ENCODE data around the gene PTPRM. TPM values are rescaled to one million over a fixed set of nuclear protein-coding genes. Genes with fewer than 3 reads are reported as not detected.

Gene PTPRM
- polyA plus RNA-seq, 1 donor from 2014 or later: 126 TPM

DNA sequence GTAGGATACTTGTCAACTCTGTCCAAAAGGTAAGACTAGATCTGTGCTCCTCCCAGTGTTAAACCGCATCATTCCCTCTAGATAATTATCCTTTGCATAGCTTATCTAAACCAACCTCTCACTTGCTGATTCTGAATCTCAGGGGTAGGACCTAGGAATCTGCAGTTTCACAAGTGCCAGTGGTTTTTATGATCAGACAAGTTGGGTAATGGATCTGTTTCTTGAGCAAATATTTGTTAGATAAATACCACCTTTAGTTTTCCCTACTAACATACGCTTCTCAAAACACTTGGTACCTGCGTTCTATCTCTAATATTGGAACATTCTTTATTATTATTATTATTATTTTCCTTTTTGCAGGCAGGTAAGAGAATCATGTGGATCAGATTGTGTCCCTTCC is 439.9 kb downstream of the PTPRM start:
- no peaks in the 10 kb centered on the region for H3K79me2 ChIP-seq (replicated peaks; ENCODE audit: insufficient read depth, low read length)
- H3K27ac ChIP-seq (ENCODE audit: low read length): no peak overlapping the region
- no peaks in the 10 kb centered on the region for H4K20me1 ChIP-seq (ENCODE audit: insufficient read depth)
- H3K9me2 ChIP-seq (ENCODE audit: insufficient read depth, low read length): no peaks in the 10 kb centered on the region
- no peak overlapping the region for H3K4me3 ChIP-seq (ENCODE audit: low read length)
- H3K9ac ChIP-seq (ENCODE audit: low read length): no peak overlapping the region
- TF ChIP-seq SMC3 (conservative IDR thresholded peaks at IDR 0.05; ENCODE audit: poor library complexity): no peak
- TF ChIP-seq EP300 (conservative IDR thresholded peaks at IDR 0.05; ENCODE audit: poor library complexity, severe bottlenecking): no peak
- no peak for TF ChIP-seq MXI1 (conservative IDR thresholded peaks at IDR 0.05; ENCODE audit: poor library complexity, severe bottlenecking)
- TF ChIP-seq CTCF (IDR thresholded peaks at IDR 0.05; ENCODE audit: poor library complexity, severe bottlenecking): no peak
- TF ChIP-seq, protein P1, sequence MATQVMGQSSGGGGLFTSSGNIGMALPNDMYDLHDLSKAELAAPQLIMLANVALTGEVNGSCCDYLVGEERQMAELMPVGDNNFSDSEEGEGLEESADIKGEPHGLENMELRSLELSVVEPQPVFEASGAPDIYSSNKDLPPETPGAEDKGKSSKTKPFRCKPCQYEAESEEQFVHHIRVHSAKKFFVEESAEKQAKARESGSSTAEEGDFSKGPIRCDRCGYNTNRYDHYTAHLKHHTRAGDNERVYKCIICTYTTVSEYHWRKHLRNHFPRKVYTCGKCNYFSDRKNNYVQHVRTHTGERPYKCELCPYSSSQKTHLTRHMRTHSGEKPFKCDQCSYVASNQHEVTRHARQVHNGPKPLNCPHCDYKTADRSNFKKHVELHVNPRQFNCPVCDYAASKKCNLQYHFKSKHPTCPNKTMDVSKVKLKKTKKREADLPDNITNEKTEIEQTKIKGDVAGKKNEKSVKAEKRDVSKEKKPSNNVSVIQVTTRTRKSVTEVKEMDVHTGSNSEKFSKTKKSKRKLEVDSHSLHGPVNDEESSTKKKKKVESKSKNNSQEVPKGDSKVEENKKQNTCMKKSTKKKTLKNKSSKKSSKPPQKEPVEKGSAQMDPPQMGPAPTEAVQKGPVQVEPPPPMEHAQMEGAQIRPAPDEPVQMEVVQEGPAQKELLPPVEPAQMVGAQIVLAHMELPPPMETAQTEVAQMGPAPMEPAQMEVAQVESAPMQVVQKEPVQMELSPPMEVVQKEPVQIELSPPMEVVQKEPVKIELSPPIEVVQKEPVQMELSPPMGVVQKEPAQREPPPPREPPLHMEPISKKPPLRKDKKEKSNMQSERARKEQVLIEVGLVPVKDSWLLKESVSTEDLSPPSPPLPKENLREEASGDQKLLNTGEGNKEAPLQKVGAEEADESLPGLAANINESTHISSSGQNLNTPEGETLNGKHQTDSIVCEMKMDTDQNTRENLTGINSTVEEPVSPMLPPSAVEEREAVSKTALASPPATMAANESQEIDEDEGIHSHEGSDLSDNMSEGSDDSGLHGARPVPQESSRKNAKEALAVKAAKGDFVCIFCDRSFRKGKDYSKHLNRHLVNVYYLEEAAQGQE (IDR thresholded peaks at IDR 0.05; ENCODE audit: borderline replicate concordance): no peak
- no peak for TF ChIP-seq RAD21 (conservative IDR thresholded peaks at IDR 0.05)
- no peak for TF ChIP-seq POLR2AphosphoS5 (IDR thresholded peaks at IDR 0.05)
- TF ChIP-seq EZH2 (IDR thresholded peaks at IDR 0.05; ENCODE audit: borderline replicate concordance, insufficient read depth, low read length, poor library complexity, severe bottlenecking): no peak
- TF ChIP-seq TAF1 (IDR thresholded peaks at IDR 0.05; ENCODE audit: low read depth): no peak
- H3K9me3 ChIP-seq (ENCODE audit: low read length): no peaks in the 10 kb centered on the region
- H3F3A ChIP-seq (ENCODE audit: insufficient read depth, low read length, poor library complexity, severe bottlenecking): peaks cover 5% of the 10 kb centered on the region
- no peaks in the 10 kb centered on the region for H3K36me3 ChIP-seq (ENCODE audit: insufficient read depth, low read length)
- no peak overlapping the region for H2AFZ ChIP-seq (ENCODE audit: low read depth, low read length)
- no peak overlapping the region for H3K4me2 ChIP-seq (ENCODE audit: low read length)
- no peaks in the 10 kb centered on the region for H3K27me3 ChIP-seq (ENCODE audit: insufficient read depth, low read depth, low read length)

DNA sequence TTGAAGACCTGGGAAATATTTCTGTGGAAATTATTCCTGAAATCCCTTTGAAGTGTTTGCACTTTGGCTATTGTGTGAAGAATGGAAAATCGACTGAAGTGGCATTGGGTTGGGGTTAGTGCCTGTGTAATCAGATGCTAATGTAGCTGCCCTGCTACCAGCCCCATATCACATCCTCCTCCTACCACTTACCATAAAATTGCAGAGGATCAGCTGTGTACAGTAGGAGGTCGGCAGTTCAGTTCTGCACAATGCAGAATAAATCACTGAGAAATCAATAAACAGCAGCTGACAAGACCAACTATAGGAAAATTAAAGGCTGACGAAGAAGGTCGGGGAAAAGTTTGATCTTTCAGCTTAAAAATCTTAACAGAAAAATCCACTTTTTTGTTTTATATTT is 440.9 kb downstream of the PTPRM start:
- Histone ChIP-seq H3K4me3 (ENCODE audit: low read length) (no peak overlapping the region), H3K9me3 (ENCODE audit: low read length) (no peaks in the 10 kb centered on the region), H3K27me3 (ENCODE audit: insufficient read depth, low read depth, low read length) (no peaks in the 10 kb centered on the region), H2AFZ (ENCODE audit: low read depth, low read length) (no peak overlapping the region), H3K27ac (ENCODE audit: low read length) (no peak overlapping the region), H3K4me2 (ENCODE audit: low read length) (no peak overlapping the region), H3F3A (ENCODE audit: insufficient read depth, low read length, poor library complexity, severe bottlenecking) (peaks cover 5% of the 10 kb centered on the region), H3K9me2 (ENCODE audit: insufficient read depth, low read length) (no peaks in the 10 kb centered on the region), H3K9ac (ENCODE audit: low read length) (no peak overlapping the region), H4K20me1 (ENCODE audit: insufficient read depth) (no peaks in the 10 kb centered on the region), H3K36me3 (ENCODE audit: insufficient read depth, low read length) (no peaks in the 10 kb centered on the region), H3K79me2 (replicated peaks; ENCODE audit: insufficient read depth, low read length) (no peaks in the 10 kb centered on the region)
- TF ChIP-seq, protein P1 (IDR thresholded peaks at IDR 0.05; ENCODE audit: borderline replicate concordance): no peak
- TF ChIP-seq EZH2 (IDR thresholded peaks at IDR 0.05; ENCODE audit: borderline replicate concordance, insufficient read depth, low read length, poor library complexity, severe bottlenecking) (no peak), POLR2AphosphoS5 (IDR thresholded peaks at IDR 0.05) (no peak), TAF1 (IDR thresholded peaks at IDR 0.05; ENCODE audit: low read depth) (no peak), SMC3 (conservative IDR thresholded peaks at IDR 0.05; ENCODE audit: poor library complexity) (no peak)
